K562 (cell line): ENCODE measurements around the gene SMIM10L1. TPM values are rescaled to one million over a fixed set of nuclear protein-coding genes. Genes with fewer than 3 reads are reported as not detected.

Experiments
- BRF1 ChIP-seq: IDR thresholded peaks from 3 replicates; pipeline ENCODE4 v1.6.1; 2011; ENCODE audit warnings: borderline replicate concordance, mild to moderate bottlenecking; ENCODE audit not compliant: insufficient read length; ENCODE audit errors: extremely low read depth
- HOXB6 ChIP-seq: fragments of 250-450 bp; sonication (Bioruptor Pico); IDR thresholded peaks from 2 replicates; pipeline ENCODE4 v1.5.1; 2022; ENCODE audit warnings: mild to moderate bottlenecking, borderline replicate concordance
- LCOR ChIP-seq: sonication (generic); formaldehyde crosslinking; IDR thresholded peaks from 2 replicates; pipeline ENCODE4 v1.8.0; 2022; ENCODE audit warnings: mild to moderate bottlenecking, missing genetic modification reagents
- MCM7 ChIP-seq, 2 experiments: fragments of 450-650 bp; IDR thresholded peaks; 2 replicates each; pipeline ENCODE4 v1.6.1; 2016 to 2018
- RBM15 ChIP-seq: fragments of 200-400 bp; formaldehyde crosslinking; IDR thresholded peaks from 2 replicates; pipeline ENCODE4 v1.6.1; 2018; ENCODE audit warnings: mild to moderate bottlenecking, low read length, moderate library complexity; ENCODE audit not compliant: insufficient read depth
- TARDBP ChIP-seq: fragments of 450-650 bp; IDR thresholded peaks from 2 replicates; pipeline ENCODE4 v1.6.1; 2016
- TEAD4 ChIP-seq, 2 experiments: sonication (generic) in 1 of 2; formaldehyde crosslinking in 1 of 2; IDR thresholded peaks; 2 replicates each; pipeline versions ENCODE4 v1.6.1 to v1.8.0; 2012 to 2022; ENCODE audit warnings: borderline replicate concordance in 1 of 2, inconsistent platforms in 1 of 2, low read length in 1 of 2, mild to moderate bottlenecking in 1 of 2, missing genetic modification reagents in 1 of 2
- ZBTB1 ChIP-seq: sonication (generic); formaldehyde crosslinking; IDR thresholded peaks from 2 replicates; pipeline ENCODE4 v1.8.1; 2023; ENCODE audit warnings: missing genetic modification reagents, low read depth, mild to moderate bottlenecking, borderline replicate concordance
- ZNF3 ChIP-seq: fragments of 250-450 bp; sonication (Bioruptor Pico); IDR thresholded peaks from 2 replicates; pipeline ENCODE4 v1.5.0; 2021; ENCODE audit warnings: mild to moderate bottlenecking, moderate library complexity
- ZNF778 ChIP-seq: fragments of 450-650 bp; formaldehyde crosslinking; IDR thresholded peaks from 2 replicates; pipeline ENCODE4 v1.4.0; 2020; ENCODE audit warnings: mild to moderate bottlenecking, moderate library complexity
- polyA plus RNA-seq, 8 experiments: library from polyadenylated mRNA; depleted of rRNA in 4 of 8; stranded (reverse) in 5 of 8; unstranded in 3 of 8; fragments of >200 nt; fragmentation: Nextera tagmentation in 2 of 8; fragmentation: Illumina TruSeq in 1 of 8; extraction: Ambion mirVana in 2 of 8; extraction: Trizol in 1 of 8; gene quantifications; 2 replicates each; pipeline versions ENCODE4 v1.2.1 to v1.2.3, GENCODE V29; 2011 to 2014; ENCODE audit warnings: inconsistent platforms in 1 of 8, missing spikeins in 1 of 8
- total RNA-seq, 7 experiments: library from RNA; depleted of rRNA in 6 of 7; stranded (reverse); fragments of >200 nt in 6 of 7; fragmentation: Illumina TruSeq in 2 of 7; extraction: Trizol in 2 of 7; gene quantifications; 2 replicates each; pipeline versions ENCODE4 v1.2.1 to v1.2.3, GENCODE V29; 2011 to 2021; ENCODE audit warnings: low replicate concordance in 1 of 7
- TF ChIP-seq, protein P1 (sequence below): fragments of 450-650 bp; IDR thresholded peaks from 2 replicates; pipeline ENCODE4 v1.6.1; 2018; ENCODE audit not compliant: partially characterized antibody
- TF ChIP-seq, protein P2 (sequence below): fragments of 200-600 bp; sonication (generic); IDR thresholded peaks from one replicate; pipeline ENCODE4 v1.6.1; 2012; ENCODE audit warnings: mild to moderate bottlenecking, low read depth, low read length, inconsistent platforms

Gene SMIM10L1
- total and polyA plus RNA-seq, 9 of the 15 experiments (the other 6 are each of a cell fraction or from before 2014, with no cell fraction given) = 3.0 to 12.1 (median 9.0) TPM

DNA sequence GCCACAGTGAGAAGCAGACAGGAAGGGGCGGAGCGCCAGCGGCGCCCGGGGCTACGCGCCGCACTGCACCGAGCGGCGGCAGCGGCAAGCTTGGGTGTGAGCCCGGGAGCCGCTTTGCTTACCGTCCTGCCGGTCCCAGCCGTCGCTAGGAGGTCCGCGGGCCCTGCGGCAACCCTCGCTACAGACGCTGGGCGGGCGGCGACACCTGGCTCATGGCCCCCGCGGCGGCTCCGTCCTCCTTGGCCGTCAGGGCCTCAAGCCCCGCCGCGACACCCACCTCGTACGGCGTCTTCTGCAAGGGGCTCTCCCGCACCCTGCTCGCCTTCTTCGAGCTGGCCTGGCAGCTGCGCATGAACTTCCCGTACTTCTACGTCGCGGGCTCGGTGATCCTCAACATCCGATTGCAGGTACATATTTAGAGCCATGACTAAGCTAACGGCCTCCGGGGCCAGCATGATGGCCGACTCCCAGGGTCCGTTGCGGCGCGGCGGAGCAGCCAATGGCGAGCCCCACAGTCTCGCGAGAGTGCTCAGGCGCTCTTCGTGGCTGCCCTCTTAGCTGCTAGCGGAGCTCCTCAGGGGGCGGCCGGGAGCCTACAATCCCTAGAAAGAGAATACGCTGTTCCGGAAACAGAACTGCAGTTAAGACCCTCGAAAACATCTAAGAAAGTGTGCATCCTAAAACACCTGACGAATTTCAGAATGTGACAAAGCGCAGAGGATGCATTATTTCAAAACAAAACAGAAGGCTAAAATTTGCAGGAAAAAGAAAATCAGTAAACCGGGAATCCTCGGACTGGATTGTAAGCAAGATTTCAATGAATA lies at the start of gene SMIM10L1 (continued):
- TF ChIP-seq, protein P1, sequence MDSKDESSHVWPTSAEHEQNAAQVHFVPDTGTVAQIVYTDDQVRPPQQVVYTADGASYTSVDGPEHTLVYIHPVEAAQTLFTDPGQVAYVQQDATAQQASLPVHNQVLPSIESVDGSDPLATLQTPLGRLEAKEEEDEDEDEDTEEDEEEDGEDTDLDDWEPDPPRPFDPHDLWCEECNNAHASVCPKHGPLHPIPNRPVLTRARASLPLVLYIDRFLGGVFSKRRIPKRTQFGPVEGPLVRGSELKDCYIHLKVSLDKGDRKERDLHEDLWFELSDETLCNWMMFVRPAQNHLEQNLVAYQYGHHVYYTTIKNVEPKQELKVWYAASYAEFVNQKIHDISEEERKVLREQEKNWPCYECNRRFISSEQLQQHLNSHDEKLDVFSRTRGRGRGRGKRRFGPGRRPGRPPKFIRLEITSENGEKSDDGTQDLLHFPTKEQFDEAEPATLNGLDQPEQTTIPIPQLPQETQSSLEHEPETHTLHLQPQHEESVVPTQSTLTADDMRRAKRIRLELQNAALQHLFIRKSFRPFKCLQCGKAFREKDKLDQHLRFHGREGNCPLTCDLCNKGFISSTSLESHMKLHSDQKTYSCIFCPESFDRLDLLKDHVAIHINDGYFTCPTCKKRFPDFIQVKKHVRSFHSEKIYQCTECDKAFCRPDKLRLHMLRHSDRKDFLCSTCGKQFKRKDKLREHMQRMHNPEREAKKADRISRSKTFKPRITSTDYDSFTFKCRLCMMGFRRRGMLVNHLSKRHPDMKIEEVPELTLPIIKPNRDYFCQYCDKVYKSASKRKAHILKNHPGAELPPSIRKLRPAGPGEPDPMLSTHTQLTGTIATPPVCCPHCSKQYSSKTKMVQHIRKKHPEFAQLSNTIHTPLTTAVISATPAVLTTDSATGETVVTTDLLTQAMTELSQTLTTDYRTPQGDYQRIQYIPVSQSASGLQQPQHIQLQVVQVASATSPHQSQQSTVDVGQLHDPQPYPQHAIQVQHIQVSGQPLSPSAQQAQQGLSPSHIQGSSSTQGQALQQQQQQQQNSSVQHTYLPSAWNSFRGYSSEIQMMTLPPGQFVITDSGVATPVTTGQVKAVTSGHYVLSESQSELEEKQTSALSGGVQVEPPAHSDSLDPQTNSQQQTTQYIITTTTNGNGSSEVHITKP = no peak
- no peak for TF ChIP-seq ZBTB1
- no peak for TF ChIP-seq ZNF778 (CRISPR knock-in tag)
- TF ChIP-seq LCOR = 0 out of 2 replicates have a peak, but pooled peaks have one; percentile 48
- TF ChIP-seq TARDBP = no peak
- no peak for TF ChIP-seq TEAD4 (IDR thresholded peaks at IDR 0.05; ENCODE audit: low read length)
- no peak for TF ChIP-seq TEAD4 (CRISPR knock-in tag; IDR thresholded peaks at IDR 0.05; ENCODE audit: borderline replicate concordance)
- TF ChIP-seq, protein P2, sequence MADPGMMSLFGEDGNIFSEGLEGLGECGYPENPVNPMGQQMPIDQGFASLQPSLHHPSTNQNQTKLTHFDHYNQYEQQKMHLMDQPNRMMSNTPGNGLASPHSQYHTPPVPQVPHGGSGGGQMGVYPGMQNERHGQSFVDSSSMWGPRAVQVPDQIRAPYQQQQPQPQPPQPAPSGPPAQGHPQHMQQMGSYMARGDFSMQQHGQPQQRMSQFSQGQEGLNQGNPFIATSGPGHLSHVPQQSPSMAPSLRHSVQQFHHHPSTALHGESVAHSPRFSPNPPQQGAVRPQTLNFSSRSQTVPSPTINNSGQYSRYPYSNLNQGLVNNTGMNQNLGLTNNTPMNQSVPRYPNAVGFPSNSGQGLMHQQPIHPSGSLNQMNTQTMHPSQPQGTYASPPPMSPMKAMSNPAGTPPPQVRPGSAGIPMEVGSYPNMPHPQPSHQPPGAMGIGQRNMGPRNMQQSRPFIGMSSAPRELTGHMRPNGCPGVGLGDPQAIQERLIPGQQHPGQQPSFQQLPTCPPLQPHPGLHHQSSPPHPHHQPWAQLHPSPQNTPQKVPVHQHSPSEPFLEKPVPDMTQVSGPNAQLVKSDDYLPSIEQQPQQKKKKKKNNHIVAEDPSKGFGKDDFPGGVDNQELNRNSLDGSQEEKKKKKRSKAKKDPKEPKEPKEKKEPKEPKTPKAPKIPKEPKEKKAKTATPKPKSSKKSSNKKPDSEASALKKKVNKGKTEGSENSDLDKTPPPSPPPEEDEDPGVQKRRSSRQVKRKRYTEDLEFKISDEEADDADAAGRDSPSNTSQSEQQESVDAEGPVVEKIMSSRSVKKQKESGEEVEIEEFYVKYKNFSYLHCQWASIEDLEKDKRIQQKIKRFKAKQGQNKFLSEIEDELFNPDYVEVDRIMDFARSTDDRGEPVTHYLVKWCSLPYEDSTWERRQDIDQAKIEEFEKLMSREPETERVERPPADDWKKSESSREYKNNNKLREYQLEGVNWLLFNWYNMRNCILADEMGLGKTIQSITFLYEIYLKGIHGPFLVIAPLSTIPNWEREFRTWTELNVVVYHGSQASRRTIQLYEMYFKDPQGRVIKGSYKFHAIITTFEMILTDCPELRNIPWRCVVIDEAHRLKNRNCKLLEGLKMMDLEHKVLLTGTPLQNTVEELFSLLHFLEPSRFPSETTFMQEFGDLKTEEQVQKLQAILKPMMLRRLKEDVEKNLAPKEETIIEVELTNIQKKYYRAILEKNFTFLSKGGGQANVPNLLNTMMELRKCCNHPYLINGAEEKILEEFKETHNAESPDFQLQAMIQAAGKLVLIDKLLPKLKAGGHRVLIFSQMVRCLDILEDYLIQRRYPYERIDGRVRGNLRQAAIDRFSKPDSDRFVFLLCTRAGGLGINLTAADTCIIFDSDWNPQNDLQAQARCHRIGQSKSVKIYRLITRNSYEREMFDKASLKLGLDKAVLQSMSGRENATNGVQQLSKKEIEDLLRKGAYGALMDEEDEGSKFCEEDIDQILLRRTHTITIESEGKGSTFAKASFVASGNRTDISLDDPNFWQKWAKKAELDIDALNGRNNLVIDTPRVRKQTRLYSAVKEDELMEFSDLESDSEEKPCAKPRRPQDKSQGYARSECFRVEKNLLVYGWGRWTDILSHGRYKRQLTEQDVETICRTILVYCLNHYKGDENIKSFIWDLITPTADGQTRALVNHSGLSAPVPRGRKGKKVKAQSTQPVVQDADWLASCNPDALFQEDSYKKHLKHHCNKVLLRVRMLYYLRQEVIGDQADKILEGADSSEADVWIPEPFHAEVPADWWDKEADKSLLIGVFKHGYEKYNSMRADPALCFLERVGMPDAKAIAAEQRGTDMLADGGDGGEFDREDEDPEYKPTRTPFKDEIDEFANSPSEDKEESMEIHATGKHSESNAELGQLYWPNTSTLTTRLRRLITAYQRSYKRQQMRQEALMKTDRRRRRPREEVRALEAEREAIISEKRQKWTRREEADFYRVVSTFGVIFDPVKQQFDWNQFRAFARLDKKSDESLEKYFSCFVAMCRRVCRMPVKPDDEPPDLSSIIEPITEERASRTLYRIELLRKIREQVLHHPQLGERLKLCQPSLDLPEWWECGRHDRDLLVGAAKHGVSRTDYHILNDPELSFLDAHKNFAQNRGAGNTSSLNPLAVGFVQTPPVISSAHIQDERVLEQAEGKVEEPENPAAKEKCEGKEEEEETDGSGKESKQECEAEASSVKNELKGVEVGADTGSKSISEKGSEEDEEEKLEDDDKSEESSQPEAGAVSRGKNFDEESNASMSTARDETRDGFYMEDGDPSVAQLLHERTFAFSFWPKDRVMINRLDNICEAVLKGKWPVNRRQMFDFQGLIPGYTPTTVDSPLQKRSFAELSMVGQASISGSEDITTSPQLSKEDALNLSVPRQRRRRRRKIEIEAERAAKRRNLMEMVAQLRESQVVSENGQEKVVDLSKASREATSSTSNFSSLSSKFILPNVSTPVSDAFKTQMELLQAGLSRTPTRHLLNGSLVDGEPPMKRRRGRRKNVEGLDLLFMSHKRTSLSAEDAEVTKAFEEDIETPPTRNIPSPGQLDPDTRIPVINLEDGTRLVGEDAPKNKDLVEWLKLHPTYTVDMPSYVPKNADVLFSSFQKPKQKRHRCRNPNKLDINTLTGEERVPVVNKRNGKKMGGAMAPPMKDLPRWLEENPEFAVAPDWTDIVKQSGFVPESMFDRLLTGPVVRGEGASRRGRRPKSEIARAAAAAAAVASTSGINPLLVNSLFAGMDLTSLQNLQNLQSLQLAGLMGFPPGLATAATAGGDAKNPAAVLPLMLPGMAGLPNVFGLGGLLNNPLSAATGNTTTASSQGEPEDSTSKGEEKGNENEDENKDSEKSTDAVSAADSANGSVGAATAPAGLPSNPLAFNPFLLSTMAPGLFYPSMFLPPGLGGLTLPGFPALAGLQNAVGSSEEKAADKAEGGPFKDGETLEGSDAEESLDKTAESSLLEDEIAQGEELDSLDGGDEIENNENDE = no peak
- TF ChIP-seq RBM15 = no peak
- no peak for TF ChIP-seq ZNF3 (CRISPR knock-in tag)
- TF ChIP-seq MCM7 (IDR thresholded peaks at IDR 0.05) = no peak
- TF ChIP-seq BRF1 = no peak
- no peak for TF ChIP-seq HOXB6
